ENCODE results near the gene TMIGD1.
A peak's percentile ranks its signal among the peaks of the same experiment; 100 is the strongest.

Gene TMIGD1

DNA sequence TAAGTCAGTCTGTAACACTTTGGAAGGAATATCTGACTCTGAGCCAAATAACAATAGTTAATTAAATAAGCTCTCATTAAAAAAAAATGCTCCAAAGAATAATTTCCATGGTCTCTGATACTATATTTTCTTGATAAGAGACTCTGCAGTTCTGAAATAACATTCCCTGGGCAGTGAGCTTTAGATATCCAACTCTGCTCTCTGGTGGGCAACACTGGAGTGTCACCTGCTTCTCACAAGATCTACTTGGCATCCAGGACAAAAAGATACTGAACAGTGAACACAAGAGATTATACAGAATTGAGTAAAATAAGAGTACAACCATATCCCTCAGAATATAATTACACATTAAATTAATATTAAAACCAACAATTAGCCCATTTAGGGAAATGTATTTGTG, 55.8 kb downstream of the TMIGD1 start:
- peak; percentile 10 for DNase-seq

DNA sequence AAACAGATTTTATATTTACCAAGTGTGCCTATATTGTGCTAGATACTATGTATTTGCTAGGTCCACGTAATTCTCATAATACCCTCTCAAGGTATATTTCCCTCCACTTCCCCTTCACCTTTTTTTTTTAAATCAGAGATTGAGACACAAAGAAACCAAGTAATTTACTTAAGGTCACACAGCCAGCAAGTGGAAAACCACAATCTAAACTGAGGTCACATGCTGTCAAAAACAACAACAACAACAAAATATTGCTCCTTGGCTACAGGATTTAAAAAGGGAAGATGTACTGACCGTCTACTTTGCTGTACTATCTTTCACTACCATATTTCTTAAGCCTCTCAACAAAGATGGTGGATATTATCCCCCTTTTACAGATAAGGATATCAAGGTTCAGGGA, 57.9 kb downstream of the TMIGD1 start:
- no peak for DNase-seq

- no peak for DNase-seq
Measured at GRCh38 chr17:30274887-30275286, 59.0 kb downstream of the TMIGD1 start.

GRCh38 chr17:30273373-30273772, 60.5 kb downstream of the TMIGD1 start:
- no peak for DNase-seq

DNA sequence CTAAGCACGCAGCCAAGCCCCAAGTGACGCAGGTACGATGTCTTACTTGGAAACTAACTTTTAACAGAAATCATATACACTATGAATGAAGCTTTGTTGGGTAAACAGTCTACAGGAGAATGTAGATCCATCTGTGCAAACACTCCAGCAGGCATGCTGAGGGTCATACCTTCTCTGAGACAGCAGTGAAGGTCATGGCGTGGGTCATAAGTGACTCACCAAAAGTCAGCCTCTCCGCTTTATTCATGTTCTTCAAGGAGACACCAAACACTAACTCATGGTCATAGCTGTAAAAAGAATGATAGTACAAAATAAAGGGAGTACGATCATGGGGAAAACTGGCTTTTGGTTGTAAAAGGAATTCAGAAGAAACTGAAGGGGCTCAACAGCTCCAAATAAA, 62.8 kb downstream of the TMIGD1 start:
- DNase-seq: no peak

DNA sequence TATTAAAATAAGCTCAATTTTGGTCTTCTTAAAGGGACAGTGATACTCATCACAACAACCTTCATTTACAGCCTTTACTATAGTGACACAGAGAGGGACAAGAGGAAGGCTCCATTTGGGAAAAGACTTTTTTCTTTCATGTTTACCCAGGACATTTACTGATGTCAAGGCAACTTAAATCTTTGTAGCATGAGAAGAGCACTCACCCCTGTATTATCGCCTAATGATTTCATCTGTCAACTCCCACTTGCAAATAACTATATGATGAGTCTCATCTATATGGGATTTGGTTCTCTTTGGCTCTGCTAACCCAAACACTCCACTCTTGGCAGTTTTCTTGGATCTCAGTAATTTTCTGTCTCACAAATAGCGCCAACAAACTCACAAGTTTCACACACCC, 66.2 kb downstream of the TMIGD1 start:
- DNase-seq: no peak

Measured in NCI-H1436 (cell line).